AML-193 (cell line): Measurements from ENCODE around the gene SETD6.
A peak's percentile ranks its signal among the peaks of the same experiment; 100 is the strongest.
"Not testable (repeated sequence)": the region's sequence is repeated elsewhere in the genome, so short reads cannot be mapped to it uniquely, and the experiment has no call there.

Experiments used
- DNase-seq, 2 experiments: peaks; one replicate each; lab custom pipeline; 2025; lab: John Stamatoyannopoulos, UW

Gene SETD6

GRCh38 chr16:58515125-58515870, at the start of gene SETD6:
TSS of gene SETD6 (plus strand) at chr16:58515517. CDS start at chr16:58515538, 21 bp downstream.
- DNase-seq: peak; percentile 70 to 75

GRCh38 chr16:58465817-58466216, 49.5 kb upstream of the SETD6 start:
- DNase-seq: no peak

- DNase-seq: no peak
Observed at GRCh38 chr16:58466396-58466795, 48.9 kb upstream of the SETD6 start.

- DNase-seq: no peak
Observed at GRCh38 chr16:58467905-58468304, 47.4 kb upstream of the SETD6 start.

- no peak for DNase-seq
Observed at GRCh38 chr16:58471209-58471975, 43.9 kb upstream of the SETD6 start.

GRCh38 chr16:58472266-58472665, 43.1 kb upstream of the SETD6 start:
- DNase-seq: no peak

GRCh38 chr16:58472827-58473226, 42.5 kb upstream of the SETD6 start:
- no peak for DNase-seq

- no peak for DNase-seq
Observed at GRCh38 chr16:58474296-58474695, 41.0 kb upstream of the SETD6 start.

GRCh38 chr16:58475091-58475619, 40.2 kb upstream of the SETD6 start:
- DNase-seq: no peak

- no peak for DNase-seq
Observed at GRCh38 chr16:58476791-58477190, 38.5 kb upstream of the SETD6 start.

GRCh38 chr16:58478427-58478826, 36.9 kb upstream of the SETD6 start:
- no peak for DNase-seq

GRCh38 chr16:58481226-58481869, 34.0 kb upstream of the SETD6 start:
- DNase-seq: no peak

GRCh38 chr16:58481931-58482330, 33.4 kb upstream of the SETD6 start:
- no peak for DNase-seq

- DNase-seq: no peak
Observed at GRCh38 chr16:58485184-58485887, 30.0 kb upstream of the SETD6 start.

GRCh38 chr16:58487566-58488351, 27.6 kb upstream of the SETD6 start:
- peak; percentile 24 to 46 for DNase-seq

GRCh38 chr16:58488531-58488930, 26.8 kb upstream of the SETD6 start:
- DNase-seq: no peak

GRCh38 chr16:58490065-58490464, 25.3 kb upstream of the SETD6 start:
- no peak for DNase-seq

GRCh38 chr16:58490539-58490938, 24.8 kb upstream of the SETD6 start:
- DNase-seq: not testable (repeated sequence)

- no peak for DNase-seq
Observed at GRCh38 chr16:58492066-58492465, 23.3 kb upstream of the SETD6 start.

- no peak for DNase-seq
Observed at GRCh38 chr16:58492735-58493134, 22.6 kb upstream of the SETD6 start.

GRCh38 chr16:58493756-58494431, 21.4 kb upstream of the SETD6 start:
- DNase-seq: no peak
